K562 (cell line): Measurements from ENCODE around the gene RPLP2. TPM values are rescaled to one million over a fixed set of nuclear protein-coding genes. Genes with fewer than 3 reads are reported as not detected.
A peak's percentile ranks its signal among the peaks of the same experiment; 100 is the strongest.

ENCODE experiments used
- ATF7 ChIP-seq: fragments of 450-650 bp; IDR thresholded peaks from 2 replicates; pipeline ENCODE4 v1.7.1; 2014; ENCODE audit warnings: mild to moderate bottlenecking, moderate library complexity
- C11orf30 ChIP-seq: fragments of 450-650 bp; IDR thresholded peaks from 2 replicates; pipeline ENCODE4 v1.6.1; 2016; ENCODE audit warnings: low read depth, mild to moderate bottlenecking
- DIDO1 ChIP-seq: fragments of 450-650 bp; IDR thresholded peaks from 2 replicates; pipeline ENCODE4 v1.6.1; 2016; ENCODE audit warnings: low read depth, missing biosample characterization, missing genetic modification characterization
- FOS ChIP-seq: IDR thresholded peaks from 3 replicates; pipeline ENCODE4 v1.6.1; 2011; ENCODE audit not compliant: insufficient read length; ENCODE audit errors: extremely low read depth
- FOXK1 ChIP-seq: sonication (generic); formaldehyde crosslinking; IDR thresholded peaks from 2 replicates; pipeline ENCODE4 v1.8.0; 2022; ENCODE audit warnings: missing genetic modification reagents, mild to moderate bottlenecking, borderline replicate concordance
- GTF2A2 ChIP-seq: IDR thresholded peaks from 2 replicates; pipeline ENCODE4 v1.6.1; 2016; ENCODE audit warnings: mild to moderate bottlenecking, missing genetic modification characterization, missing compliant biosample characterization
- HCFC1 ChIP-seq: IDR thresholded peaks from 2 replicates; pipeline ENCODE4 v1.6.1; 2012; ENCODE audit warnings: low read depth, low read length, improper control_type of control experiment
- HDAC6 ChIP-seq: IDR thresholded peaks from 2 replicates; pipeline ENCODE4 v1.6.1; 2012; ENCODE audit warnings: low read depth, mild to moderate bottlenecking, control low read depth, inconsistent platforms, low read length, moderate library complexity
- LEF1 ChIP-seq: fragments of 450-650 bp; IDR thresholded peaks from 2 replicates; pipeline ENCODE4 v1.6.1; 2016; ENCODE audit warnings: mild to moderate bottlenecking
- MYC ChIP-seq, 2 experiments: fragments of 250-450 bp in 1 of 2; sonication (Bioruptor Pico) in 1 of 2; IDR thresholded peaks; 2 replicates each; pipeline versions ENCODE4 v1.5.1 to v1.6.1; 2012 to 2021; ENCODE audit warnings: low read depth in 2 of 2, borderline replicate concordance in 1 of 2, improper control_type of control experiment in 1 of 2, low read length in 1 of 2, mild to moderate bottlenecking in 1 of 2, moderate library complexity in 1 of 2
- NFE2L1 ChIP-seq: fragments of 450-650 bp; IDR thresholded peaks from 2 replicates; pipeline ENCODE4 v1.6.1; 2016; ENCODE audit warnings: missing genetic modification characterization, low read depth, mild to moderate bottlenecking, missing compliant biosample characterization, moderate library complexity, borderline replicate concordance
- NONO ChIP-seq, 2 experiments: fragments of 200-400 bp in 1 of 2; fragments of 450-650 bp in 1 of 2; formaldehyde crosslinking in 1 of 2; IDR thresholded peaks; 2 replicates each; pipeline ENCODE4 v1.6.1; 2017; ENCODE audit warnings: low read depth in 2 of 2, mild to moderate bottlenecking in 2 of 2, moderate library complexity in 2 of 2, low read length in 1 of 2
- PRDM10 ChIP-seq: fragments of 450-650 bp; IDR thresholded peaks from 2 replicates; pipeline ENCODE4 v1.6.1; 2018; ENCODE audit not compliant: partially characterized antibody
- PTTG1 ChIP-seq: fragments of 450-650 bp; IDR thresholded peaks from 2 replicates; pipeline ENCODE4 v1.6.1; 2016; ENCODE audit warnings: low read depth, mild to moderate bottlenecking, missing genetic modification characterization, missing compliant biosample characterization
- SREBF1 ChIP-seq: fragments of 150-350 bp; IDR thresholded peaks from 2 replicates; pipeline ENCODE4 v1.6.1; 2014; ENCODE audit warnings: antibody characterized with exemption, low read depth, low read length, borderline replicate concordance
- TBP ChIP-seq: optimal IDR thresholded peaks from 2 replicates; pipeline ENCODE3; 2011; ENCODE audit warnings: low read depth, low read length, improper control_type of control experiment
- U2AF1 ChIP-seq: fragments of 200-400 bp; formaldehyde crosslinking; optimal IDR thresholded peaks from 2 replicates; pipeline ENCODE3; 2017; ENCODE audit warnings: mild to moderate bottlenecking, low read depth, low read length, moderate library complexity
- ZBTB33 ChIP-seq: sonication (generic); formaldehyde crosslinking; IDR thresholded peaks from 2 replicates; pipeline ENCODE4 v1.8.1; 2023; ENCODE audit warnings: mild to moderate bottlenecking, missing genetic modification reagents
- ZNF263 ChIP-seq: sonication (generic); formaldehyde crosslinking; IDR thresholded peaks from 2 replicates; pipeline ENCODE4 v1.8.0; 2022; ENCODE audit warnings: mild to moderate bottlenecking, missing genetic modification reagents, borderline replicate concordance
- ZNF282 ChIP-seq: sonication (generic); formaldehyde crosslinking; IDR thresholded peaks from 2 replicates; pipeline ENCODE4 v1.8.1; 2023; ENCODE audit warnings: missing genetic modification reagents
- ZNF586 ChIP-seq: fragments of 450-650 bp; formaldehyde crosslinking; conservative IDR thresholded peaks from 2 replicates; pipeline ENCODE4 v1.4.0; 2020; ENCODE audit warnings: mild to moderate bottlenecking, moderate library complexity
- ZNF75A ChIP-seq: fragments of 450-650 bp; formaldehyde crosslinking; IDR thresholded peaks from 2 replicates; pipeline ENCODE4 v1.4.0; 2020; ENCODE audit warnings: mild to moderate bottlenecking
- ZNF77 ChIP-seq: fragments of 250-450 bp; sonication (Bioruptor Pico); IDR thresholded peaks from 2 replicates; pipeline ENCODE4 v1.5.0; 2020
- polyA plus RNA-seq, 8 experiments: library from polyadenylated mRNA; depleted of rRNA in 4 of 8; stranded (reverse) in 5 of 8; unstranded in 3 of 8; fragments of >200 nt; fragmentation: Nextera tagmentation in 2 of 8; fragmentation: Illumina TruSeq in 1 of 8; extraction: Ambion mirVana in 2 of 8; extraction: Trizol in 1 of 8; gene quantifications; 2 replicates each; pipeline versions ENCODE4 v1.2.1 to v1.2.3, GENCODE V29; 2011 to 2014; ENCODE audit warnings: inconsistent platforms in 1 of 8, missing spikeins in 1 of 8
- total RNA-seq, 7 experiments: library from RNA; depleted of rRNA in 6 of 7; stranded (reverse); fragments of >200 nt in 6 of 7; fragmentation: Illumina TruSeq in 2 of 7; extraction: Trizol in 2 of 7; gene quantifications; 2 replicates each; pipeline versions ENCODE4 v1.2.1 to v1.2.3, GENCODE V29; 2011 to 2021; ENCODE audit warnings: low replicate concordance in 1 of 7

The RPLP2 gene
- total and polyA plus RNA-seq, 9 of the 15 experiments (the other 6 are each of a cell fraction or from before 2014, with no cell fraction given), result 528 to 3,807 (median 1,633) TPM

GRCh38 chr11:813456-814096 is 3.8 kb downstream of the RPLP2 start (continued):
- peak; percentile 48; the same call in 1 of the 2 replicates for TF ChIP-seq ZBTB33 (CRISPR knock-in tag)
- no peak for TF ChIP-seq ZNF282
- TF ChIP-seq HDAC6, result no peak
- TF ChIP-seq SREBF1, result no peak
- TF ChIP-seq PTTG1 (tag), result no peak
- no peak for TF ChIP-seq C11orf30
- TF ChIP-seq PRDM10, result no peak
- no peak for TF ChIP-seq DIDO1 (tag)
- TF ChIP-seq ZNF586 (CRISPR knock-in tag), result no peak
- no peak for TF ChIP-seq GTF2A2 (tag)
- TF ChIP-seq U2AF1, result no peak
- no peak for TF ChIP-seq ZNF75A
- TF ChIP-seq HCFC1, result no peak
- TF ChIP-seq ATF7, result no peak
- TF ChIP-seq NFE2L1 (tag), result no peak
- no peak for TF ChIP-seq ZNF263 (CRISPR knock-in tag)
- no peak for TF ChIP-seq LEF1
- no peak for TF ChIP-seq ZNF77 (CRISPR knock-in tag)
- no peak for TF ChIP-seq TBP
- peak; percentile 66; the same call in 1 of the 2 replicates for TF ChIP-seq MYC (IDR thresholded peaks at IDR 0.05; ENCODE audit: low read depth, low read length)
- TF ChIP-seq MYC (CRISPR knock-in tag; IDR thresholded peaks at IDR 0.05; ENCODE audit: borderline replicate concordance, low read depth), result no peak
- no peak for TF ChIP-seq NONO (IDR thresholded peaks at IDR 0.05; ENCODE audit: low read depth in 2 of 2, low read length in 1 of 2)
- peak; percentile 85 for TF ChIP-seq FOXK1 (CRISPR knock-in tag)
- TF ChIP-seq FOS, result no peak
